Measurements from ENCODE around the gene GRIN2A. TPM values are rescaled to one million over a fixed set of nuclear protein-coding genes. Genes with fewer than 3 reads are reported as not detected.
A peak's percentile ranks its signal among the peaks of the same experiment; 100 is the strongest.

GRIN2A gene
- total RNA-seq, 1 experiment from 2014 or later, result 1.2 TPM

- peak; percentile 76 for DNase-seq (ENCODE audit: low read depth)
Measured at GRCh38 chr16:10086620-10087019, 95.6 kb downstream of the GRIN2A start.

- DNase-seq (ENCODE audit: low read depth), result no peak
Measured at GRCh38 chr16:10085078-10085798, 97.0 kb downstream of the GRIN2A start.

- no peak for DNase-seq (ENCODE audit: low read depth)
Measured at GRCh38 chr16:10083301-10083700, 98.9 kb downstream of the GRIN2A start.

GRCh38 chr16:10081201-10081940 lies 100.9 kb downstream of the GRIN2A start:
- DNase-seq (ENCODE audit: low read depth), result peak; percentile 43

- DNase-seq (ENCODE audit: low read depth), result peak; percentile 97
Measured at GRCh38 chr16:10080051-10080772, 102.0 kb downstream of the GRIN2A start.

GRCh38 chr16:10078541-10078949 lies 103.7 kb downstream of the GRIN2A start:
- DNase-seq (ENCODE audit: low read depth), result peak; percentile 82

- DNase-seq (ENCODE audit: low read depth), result no peak
Measured at GRCh38 chr16:10077861-10078260, 104.4 kb downstream of the GRIN2A start.

- no peak for DNase-seq (ENCODE audit: low read depth)
Measured at GRCh38 chr16:10076037-10076436, 106.2 kb downstream of the GRIN2A start.

GRCh38 chr16:10070591-10070990 lies 111.6 kb downstream of the GRIN2A start:
- DNase-seq (ENCODE audit: low read depth), result no peak

- DNase-seq (ENCODE audit: low read depth), result no peak
Measured at GRCh38 chr16:10069374-10069773, 112.9 kb downstream of the GRIN2A start.

GRCh38 chr16:10067835-10068234 lies 114.4 kb downstream of the GRIN2A start:
- peak; percentile 45 for DNase-seq (ENCODE audit: low read depth)

GRCh38 chr16:10067406-10067805 lies 114.8 kb downstream of the GRIN2A start:
- peak; percentile 63 for DNase-seq (ENCODE audit: low read depth)

- no peak for DNase-seq (ENCODE audit: low read depth)
Measured at GRCh38 chr16:10065019-10065418, 117.2 kb downstream of the GRIN2A start.

- DNase-seq (ENCODE audit: low read depth), result no peak
Measured at GRCh38 chr16:10048850-10049249, 133.4 kb downstream of the GRIN2A start.

GRCh38 chr16:10045947-10046346 lies 136.3 kb downstream of the GRIN2A start:
- DNase-seq (ENCODE audit: low read depth), result no peak

- DNase-seq (ENCODE audit: low read depth), result peak; percentile 65
Measured at GRCh38 chr16:10045291-10045775, 136.9 kb downstream of the GRIN2A start.

GRCh38 chr16:10040136-10041080 lies 141.8 kb downstream of the GRIN2A start:
- peak; percentile 22 for DNase-seq (ENCODE audit: low read depth)

GRCh38 chr16:10039220-10040096 lies 142.8 kb downstream of the GRIN2A start:
- DNase-seq (ENCODE audit: low read depth), result peak; percentile 51

GRCh38 chr16:10037751-10038150 lies 144.5 kb downstream of the GRIN2A start:
- peak; percentile 67 for DNase-seq (ENCODE audit: low read depth)

- no peak for DNase-seq (ENCODE audit: low read depth)
Measured at GRCh38 chr16:10036956-10037355, 145.3 kb downstream of the GRIN2A start.
